Osteocyte (in vitro differentiated cells): Measurements from ENCODE around the gene CAND1. TPM values are rescaled to one million over a fixed set of nuclear protein-coding genes. Genes with fewer than 3 reads are reported as not detected.

ENCODE experiments used
- DNase-seq: peaks from one replicate; pipeline ENCODE4 v3.0.0; 2021; ENCODE audit warnings: mixed read lengths; ENCODE audit not compliant: unreplicated experiment; ENCODE audit errors: extremely low spot score
- H3K27ac Mint-ChIP-seq: one replicate; pipeline ENCODE4 v1.8.0; 2021; ENCODE audit warnings: mild to moderate bottlenecking, mixed read lengths; ENCODE audit not compliant: unreplicated experiment
- H3K27me3 Mint-ChIP-seq: one replicate; pipeline ENCODE4 v1.8.0; 2021; ENCODE audit warnings: mixed read lengths; ENCODE audit not compliant: unreplicated experiment
- H3K36me3 Mint-ChIP-seq: one replicate; pipeline ENCODE4 v1.8.0; 2021; ENCODE audit warnings: mixed read lengths; ENCODE audit not compliant: unreplicated experiment
- H3K4me1 Mint-ChIP-seq: one replicate; pipeline ENCODE4 v1.8.0; 2021; ENCODE audit warnings: mixed read lengths; ENCODE audit not compliant: unreplicated experiment
- H3K4me3 Mint-ChIP-seq: one replicate; pipeline ENCODE4 v1.8.0; 2021; ENCODE audit warnings: mild to moderate bottlenecking, moderate library complexity, mixed read lengths; ENCODE audit not compliant: unreplicated experiment
- H3K9me3 Mint-ChIP-seq: one replicate; pipeline ENCODE4 v1.8.0; 2021; ENCODE audit warnings: mixed read lengths; ENCODE audit not compliant: unreplicated experiment
- CTCF ChIP-seq: fragments of 200-600 bp; sonication (generic); IDR thresholded peaks from 2 replicates; pipeline ENCODE4 v1.5.0; 2021; ENCODE audit warnings: antibody characterized with exemption, mild to moderate bottlenecking, moderate library complexity
- total RNA-seq: library from RNA; stranded (reverse); gene quantifications from 2 replicates; pipeline ENCODE4 v1.2.1, GENCODE V29; 2021

The CAND1 gene
- total RNA-seq, 1 donor from 2014 or later, result 167 TPM

GRCh38 chr12:67327466-67327865 lies 58.3 kb downstream of the CAND1 start:
- DNase-seq, result no peak
- no peaks in the 10 kb centered on the region for H3K4me1 Mint-ChIP-seq
- H3K9me3 Mint-ChIP-seq, result peaks cover 23% of the 10 kb centered on the region
- no peak overlapping the region for H3K27ac Mint-ChIP-seq
- peaks cover 2% of the 10 kb centered on the region for H3K36me3 Mint-ChIP-seq
- no peak overlapping the region for H3K4me3 Mint-ChIP-seq
- TF ChIP-seq CTCF, result no peak
- H3K27me3 Mint-ChIP-seq, result no peaks in the 10 kb centered on the region

GRCh38 chr12:67331123-67331522 lies 62.0 kb downstream of the CAND1 start:
- H3K4me1 Mint-ChIP-seq, result no peaks in the 10 kb centered on the region
- H3K27me3 Mint-ChIP-seq, result peaks cover 4% of the 10 kb centered on the region
- peaks cover 5% of the 10 kb centered on the region for H3K9me3 Mint-ChIP-seq
- TF ChIP-seq CTCF, result no peak
- no peak overlapping the region for H3K4me3 Mint-ChIP-seq
- H3K27ac Mint-ChIP-seq, result no peak overlapping the region
- no peaks in the 10 kb centered on the region for H3K36me3 Mint-ChIP-seq
- no peak for DNase-seq

- DNase-seq, result no peak
- no peak overlapping the region for H3K4me3 Mint-ChIP-seq
- H3K36me3 Mint-ChIP-seq, result no peaks in the 10 kb centered on the region
- peaks cover 4% of the 10 kb centered on the region for H3K27me3 Mint-ChIP-seq
- TF ChIP-seq CTCF, result no peak
- peaks cover 5% of the 10 kb centered on the region for H3K9me3 Mint-ChIP-seq
- H3K4me1 Mint-ChIP-seq, result no peaks in the 10 kb centered on the region
- no peak overlapping the region for H3K27ac Mint-ChIP-seq
These were observed 62.7 kb downstream of the CAND1 start for GRCh38 chr12:67331828-67332227.

GRCh38 chr12:67333649-67334048 lies 64.5 kb downstream of the CAND1 start:
- peaks cover 3% of the 10 kb centered on the region for H3K36me3 Mint-ChIP-seq
- no peaks in the 10 kb centered on the region for H3K4me1 Mint-ChIP-seq
- TF ChIP-seq CTCF, result no peak
- H3K4me3 Mint-ChIP-seq, result no peak overlapping the region
- peaks cover 4% of the 10 kb centered on the region for H3K27me3 Mint-ChIP-seq
- peaks cover 16% of the 10 kb centered on the region for H3K9me3 Mint-ChIP-seq
- no peak overlapping the region for H3K27ac Mint-ChIP-seq
- DNase-seq, result no peak

- TF ChIP-seq CTCF, result no peak
- Mint-ChIP-seq H3K4me1 (no peaks in the 10 kb centered on the region), H3K9me3 (peaks cover 20% of the 10 kb centered on the region), H3K27ac (no peak overlapping the region), H3K27me3 (peaks cover 4% of the 10 kb centered on the region), H3K4me3 (no peak overlapping the region), H3K36me3 (peaks cover 9% of the 10 kb centered on the region)
- DNase-seq, result no peak
These were observed 69.3 kb downstream of the CAND1 start for GRCh38 chr12:67338426-67338825.
